HEK293T (cell line): ENCODE results near the gene ERC2.

Source experiments
- BHLHE40 ChIP-seq: fragments of 450-650 bp; IDR thresholded peaks from 2 replicates; pipeline ENCODE4 v1.6.1; 2016; ENCODE audit warnings: mild to moderate bottlenecking, moderate library complexity, borderline replicate concordance
- FOXK2 ChIP-seq: fragments of 450-650 bp; IDR thresholded peaks from 2 replicates; pipeline ENCODE4 v1.6.1; 2016; ENCODE audit warnings: mild to moderate bottlenecking
- FOXM1 ChIP-seq: fragments of 450-650 bp; IDR thresholded peaks from 2 replicates; pipeline ENCODE4 v1.6.1; 2017; ENCODE audit warnings: mild to moderate bottlenecking, borderline replicate concordance
- HDGF ChIP-seq: fragments of 450-650 bp; IDR thresholded peaks from 2 replicates; pipeline ENCODE4 v1.6.1; 2017; ENCODE audit warnings: antibody characterized with exemption, borderline replicate concordance
- L3MBTL2 ChIP-seq: fragments of 450-650 bp; conservative IDR thresholded peaks from 2 replicates; pipeline ENCODE4 v1.6.1; 2016; ENCODE audit warnings: mild to moderate bottlenecking
- LEF1 ChIP-seq: fragments of 450-650 bp; IDR thresholded peaks from 2 replicates; pipeline ENCODE4 v1.6.1; 2017; ENCODE audit warnings: mild to moderate bottlenecking, borderline replicate concordance
- TARDBP ChIP-seq: fragments of 450-650 bp; IDR thresholded peaks from 2 replicates; pipeline ENCODE4 v1.6.1; 2016
- ZNF384 ChIP-seq: fragments of 450-650 bp; IDR thresholded peaks from 2 replicates; pipeline ENCODE4 v1.6.1; 2016

GRCh38 chr3:55571913-55572312 lies 896.4 kb downstream of the ERC2 start:
- TF ChIP-seq L3MBTL2 (no peak), LEF1 (no peak), FOXK2 (no peak), BHLHE40 (no peak), HDGF (no peak), ZNF384 (no peak), FOXM1 (no peak), TARDBP (no peak)
